ENCODE results near the gene SETD6. TPM values are rescaled to one million over a fixed set of nuclear protein-coding genes. Genes with fewer than 3 reads are reported as not detected.

SETD6 gene
- polyA plus RNA-seq, 1 of the 3 experiments (the other 2 are of a cell fraction) = 17.2 TPM

DNA sequence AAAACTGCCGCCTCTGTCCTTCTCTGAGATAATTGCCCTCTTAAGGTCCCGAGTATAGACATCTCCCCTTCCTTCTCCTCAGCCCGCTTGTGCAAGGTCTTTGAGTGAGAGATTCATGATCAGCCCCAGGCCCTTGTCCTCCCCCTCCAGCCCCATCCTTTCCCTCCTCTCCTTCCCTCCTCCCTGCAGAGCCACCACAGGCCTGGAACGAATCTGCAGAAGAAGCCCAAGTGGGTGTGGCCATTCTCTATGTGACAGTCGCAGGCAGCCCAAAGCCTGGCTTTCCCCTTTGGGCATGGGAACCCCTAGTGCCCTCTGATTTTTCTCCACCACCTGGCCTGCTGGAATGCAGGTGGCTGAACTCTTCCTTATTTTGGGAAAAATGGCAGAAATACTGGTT lies 22.6 kb upstream of the SETD6 start (continued):
- TF ChIP-seq, protein P1, sequence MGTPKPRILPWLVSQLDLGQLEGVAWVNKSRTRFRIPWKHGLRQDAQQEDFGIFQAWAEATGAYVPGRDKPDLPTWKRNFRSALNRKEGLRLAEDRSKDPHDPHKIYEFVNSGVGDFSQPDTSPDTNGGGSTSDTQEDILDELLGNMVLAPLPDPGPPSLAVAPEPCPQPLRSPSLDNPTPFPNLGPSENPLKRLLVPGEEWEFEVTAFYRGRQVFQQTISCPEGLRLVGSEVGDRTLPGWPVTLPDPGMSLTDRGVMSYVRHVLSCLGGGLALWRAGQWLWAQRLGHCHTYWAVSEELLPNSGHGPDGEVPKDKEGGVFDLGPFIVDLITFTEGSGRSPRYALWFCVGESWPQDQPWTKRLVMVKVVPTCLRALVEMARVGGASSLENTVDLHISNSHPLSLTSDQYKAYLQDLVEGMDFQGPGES (IDR thresholded peaks at IDR 0.05; ENCODE audit: low read depth, low read length) = no peak
- TF ChIP-seq NFIC (IDR thresholded peaks at IDR 0.05; ENCODE audit: borderline replicate concordance) (no peak), CHD2 (IDR thresholded peaks at IDR 0.05; ENCODE audit: low read length, partially characterized antibody) (no peak), TAF1 (IDR thresholded peaks at IDR 0.05; ENCODE audit: borderline replicate concordance, low read depth, low read length) (no peak)

GRCh38 chr16:58493756-58494431 lies 21.4 kb upstream of the SETD6 start:
- TF ChIP-seq, protein P2, sequence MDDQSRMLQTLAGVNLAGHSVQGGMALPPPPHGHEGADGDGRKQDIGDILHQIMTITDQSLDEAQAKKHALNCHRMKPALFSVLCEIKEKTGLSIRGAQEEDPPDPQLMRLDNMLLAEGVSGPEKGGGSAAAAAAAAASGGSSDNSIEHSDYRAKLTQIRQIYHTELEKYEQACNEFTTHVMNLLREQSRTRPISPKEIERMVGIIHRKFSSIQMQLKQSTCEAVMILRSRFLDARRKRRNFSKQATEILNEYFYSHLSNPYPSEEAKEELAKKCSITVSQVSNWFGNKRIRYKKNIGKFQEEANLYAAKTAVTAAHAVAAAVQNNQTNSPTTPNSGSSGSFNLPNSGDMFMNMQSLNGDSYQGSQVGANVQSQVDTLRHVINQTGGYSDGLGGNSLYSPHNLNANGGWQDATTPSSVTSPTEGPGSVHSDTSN (IDR thresholded peaks at IDR 0.05) = no peak
- TF ChIP-seq MAX (IDR thresholded peaks at IDR 0.05; ENCODE audit: low read depth) (no peak), FOSL2 (IDR thresholded peaks at IDR 0.05; ENCODE audit: borderline replicate concordance, low read depth) (no peak), NFIC (IDR thresholded peaks at IDR 0.05; ENCODE audit: borderline replicate concordance) (no peak), ELF1 (IDR thresholded peaks at IDR 0.05) (no peak), TEAD4 (IDR thresholded peaks at IDR 0.05; ENCODE audit: borderline replicate concordance, insufficient read depth) (no peak), MEF2A (IDR thresholded peaks at IDR 0.05; ENCODE audit: borderline replicate concordance, low read depth) (no peak), EP300 (IDR thresholded peaks at IDR 0.05; ENCODE audit: borderline replicate concordance in 1 of 2, low read depth in 1 of 2, low read length in 1 of 2) (no peak), RXRA (IDR thresholded peaks at IDR 0.05; ENCODE audit: borderline replicate concordance, low read depth) (no peak), JUND (IDR thresholded peaks at IDR 0.05) (no peak), FOXM1 (IDR thresholded peaks at IDR 0.05; ENCODE audit: low read depth) (no peak), EZH2phosphoT487 (IDR thresholded peaks at IDR 0.05; ENCODE audit: borderline replicate concordance, low read depth) (no peak)
- Histone ChIP-seq H3K9me3 (no peaks in the 10 kb centered on the region), H3K4me2 (no peak overlapping the region), H2AFZ (ENCODE audit: low read depth) (no peak overlapping the region), H3K4me3 (ENCODE audit: low read depth in 2 of 2, low read length in 1 of 2) (no peak overlapping the region), H3F3A (replicated peaks; ENCODE audit: insufficient read depth) (peaks cover 10% of the 10 kb centered on the region), H3K4me1 (ENCODE audit: control insufficient read depth in 1 of 2, insufficient read depth in 2 of 2, low read depth in 1 of 2, low read length in 1 of 2) (peaks cover 6 to 30% of the 10 kb centered on the region in 2 experiments; a peak in 2 of 4 replicates), H3K27me3 (ENCODE audit: insufficient read depth) (no peaks in the 10 kb centered on the region), H3K9ac (no peak overlapping the region), H3K27ac (ENCODE audit: low read depth in 2 of 2, low read length in 1 of 2) (peak overlapping the region in 1 of 2 experiments; percentile 97; a peak in 1 of 4 replicates), H4K20me1 (ENCODE audit: insufficient read depth) (no peaks in the 10 kb centered on the region), H3K9me2 (no peaks in the 10 kb centered on the region), H3K79me2 (ENCODE audit: insufficient read depth) (no peaks in the 10 kb centered on the region), H3K36me3 (replicated peaks in 1 of 2; ENCODE audit: control insufficient read depth in 1 of 2, insufficient read depth in 2 of 2, low read length in 1 of 2) (no peaks in the 10 kb centered on the region)
- WGBS (ENCODE audit: low lambda C conversion rate) = 94% methylated on average over 6 of the region's 20 CpGs
- POLR2A ChIA-PET = interaction anchor here (0.8 kb wide), 1 partner anchor 158 kb away, joined by 3 read pairs; no protein-coding TSS in a partner anchor
- no peak for DNase-seq
- CTCF ChIA-PET = interaction anchor here (0.6 to 13.4 kb wide), 9 partner anchors 8 to 263 kb away, joined by 3 to 542 read pairs (median 5); no protein-coding TSS in a partner anchor
